NCI-H2107 treated with DMSO at 0.1 percent for 48 hours (cell line): Measurements from ENCODE around the gene AKAP9.
"Not testable (repeated sequence)": the region's sequence is repeated elsewhere in the genome, so short reads cannot be mapped to it uniquely, and the experiment has no call there.

Experiments used
- DNase-seq: peaks from one replicate; lab custom pipeline; 2025; ENCODE audit not compliant: unreplicated experiment; lab: John Stamatoyannopoulos, UW

Gene AKAP9

GRCh38 chr7:91945476-91945875 lies 4.8 kb downstream of the AKAP9 start:
- no peak for DNase-seq

- no peak for DNase-seq
Observed at GRCh38 chr7:91946549-91946948, 5.9 kb downstream of the AKAP9 start.

- DNase-seq: no peak
Observed at GRCh38 chr7:91947948-91948347, 7.3 kb downstream of the AKAP9 start.

GRCh38 chr7:91949221-91950009 lies 8.8 kb downstream of the AKAP9 start:
- DNase-seq: no peak

GRCh38 chr7:91953618-91954017 lies 13.0 kb downstream of the AKAP9 start:
- DNase-seq: no peak

- DNase-seq: not testable (repeated sequence)
Observed at GRCh38 chr7:91956464-91956863, 15.8 kb downstream of the AKAP9 start.

- no peak for DNase-seq
Observed at GRCh38 chr7:91957232-91957631, 16.6 kb downstream of the AKAP9 start.

GRCh38 chr7:91957823-91958222 lies 17.2 kb downstream of the AKAP9 start:
- no peak for DNase-seq

- no peak for DNase-seq
Observed at GRCh38 chr7:91959023-91959422, 18.4 kb downstream of the AKAP9 start.

GRCh38 chr7:91961816-91962215 lies 21.2 kb downstream of the AKAP9 start:
- DNase-seq: no peak

- DNase-seq: no peak
Observed at GRCh38 chr7:91962419-91962818, 21.8 kb downstream of the AKAP9 start.

GRCh38 chr7:91967513-91967912 lies 26.9 kb downstream of the AKAP9 start:
- not testable (repeated sequence) for DNase-seq

GRCh38 chr7:91973639-91974038 lies 33.0 kb downstream of the AKAP9 start:
- no peak for DNase-seq

- no peak for DNase-seq
Observed at GRCh38 chr7:91974066-91974465, 33.4 kb downstream of the AKAP9 start.

GRCh38 chr7:91976743-91977142 lies 36.1 kb downstream of the AKAP9 start:
- DNase-seq: no peak

- no peak for DNase-seq
Observed at GRCh38 chr7:91979590-91979989, 38.9 kb downstream of the AKAP9 start.

GRCh38 chr7:91982352-91982751 lies 41.7 kb downstream of the AKAP9 start:
- DNase-seq: not testable (repeated sequence)

- DNase-seq: no peak
Observed at GRCh38 chr7:91988213-91988612, 47.6 kb downstream of the AKAP9 start.

GRCh38 chr7:91993976-91994375 lies 53.3 kb downstream of the AKAP9 start:
- DNase-seq: no peak

GRCh38 chr7:91995391-91996105 lies 54.9 kb downstream of the AKAP9 start:
- no peak for DNase-seq

GRCh38 chr7:91999631-92000565 lies 59.2 kb downstream of the AKAP9 start:
- no peak for DNase-seq
